BE2C (cell line): ENCODE measurements around the gene HECTD4. TPM values are rescaled to one million over a fixed set of nuclear protein-coding genes. Genes with fewer than 3 reads are reported as not detected.

Experiments
- DNase-seq: peaks from one replicate; pipeline ENCODE4 v3.0.0-alpha.2; 2020
- H3K27me3 ChIP-seq: fragments of 250-450 bp; sonication (Bioruptor Pico); 2 replicates; pipeline ENCODE4 v1.5.1; 2020; ENCODE audit warnings: mild to moderate bottlenecking
- H3K36me3 ChIP-seq: fragments of 250-450 bp; sonication (Bioruptor Pico); 2 replicates; pipeline ENCODE4 v1.5.1; 2020; ENCODE audit warnings: mild to moderate bottlenecking
- H3K4me1 ChIP-seq: fragments of 250-450 bp; sonication (Bioruptor Pico); 2 replicates; pipeline ENCODE4 v1.5.1; 2020
- H3K4me3 ChIP-seq: 2 replicates; pipeline ENCODE4 v1.5.1; 2011; ENCODE audit warnings: low read depth, low read length
- H3K9me3 ChIP-seq: fragments of 250-450 bp; sonication (Bioruptor Pico); 2 replicates; pipeline ENCODE4 v1.5.1; 2020
- CTCF ChIP-seq: IDR thresholded peaks from 2 replicates; pipeline ENCODE4 v1.5.1; 2012; ENCODE audit warnings: mild to moderate bottlenecking, low read depth, low read length
- polyA plus RNA-seq: library from polyadenylated mRNA; unstranded; fragments of >200 nt; gene quantifications from one replicate; pipeline ENCODE4 v1.2.1, GENCODE V29; 2012; ENCODE audit warnings: low read depth, missing spikeins; ENCODE audit not compliant: insufficient read length, insufficient read depth

Gene HECTD4, protein sequence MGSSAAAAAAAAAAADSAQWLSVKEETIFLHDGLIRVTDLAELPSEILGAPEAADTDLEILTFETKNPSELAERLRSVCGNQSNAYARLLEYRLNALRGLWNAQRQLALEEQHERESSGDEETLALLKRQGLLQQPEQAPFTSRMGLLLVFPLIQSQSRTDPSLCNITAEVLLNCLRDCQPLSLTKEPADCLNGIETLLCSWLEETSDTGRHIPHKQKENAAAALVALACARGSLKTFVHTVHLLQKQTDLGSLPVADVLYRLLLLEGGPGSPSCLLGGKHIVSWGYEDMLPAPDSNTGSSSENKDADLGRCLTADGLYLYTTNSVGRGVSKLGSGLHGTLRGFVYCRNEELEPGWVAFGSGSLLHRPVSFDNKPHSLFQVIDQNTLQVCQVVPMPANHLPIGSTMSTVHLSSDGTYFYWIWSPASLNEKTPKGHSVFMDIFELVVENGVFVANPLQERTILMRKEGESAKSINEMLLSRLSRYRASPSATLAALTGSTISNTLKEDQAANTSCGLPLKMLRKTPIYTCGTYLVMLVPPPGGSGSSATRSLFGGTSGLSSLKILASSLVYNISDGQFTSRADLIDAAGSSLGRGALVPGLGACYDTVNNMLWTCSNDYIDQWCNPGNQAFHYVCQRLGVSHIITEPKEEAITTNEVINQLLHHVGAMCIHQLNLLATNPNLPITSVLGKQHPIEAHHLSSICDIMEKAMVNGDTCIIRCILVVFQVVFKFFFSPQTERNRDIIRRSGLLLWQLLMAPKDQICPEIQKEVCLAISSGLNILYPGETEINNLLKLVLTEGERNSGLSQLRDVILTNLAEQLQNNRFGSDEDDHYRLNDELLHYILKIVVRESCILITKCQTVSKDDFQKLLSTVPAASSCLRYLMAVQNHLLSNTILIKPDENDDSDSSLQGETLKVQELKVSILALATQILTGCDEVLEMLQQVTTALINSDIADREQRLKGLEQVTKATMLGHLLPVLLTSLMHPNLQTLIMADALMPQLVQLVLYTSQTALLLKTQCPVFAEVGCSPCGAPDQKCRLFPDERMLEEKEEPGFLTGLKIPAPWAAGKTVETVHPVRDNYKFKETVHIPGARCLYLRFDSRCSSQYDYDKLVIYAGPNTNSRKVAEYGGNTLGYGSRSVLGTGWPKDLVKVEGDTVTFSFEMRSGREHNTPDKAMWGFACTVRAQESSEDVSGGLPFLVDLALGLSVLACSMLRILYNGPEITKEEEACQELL (N-terminal part only)
- 47.0 TPM for polyA plus RNA-seq

DNA sequence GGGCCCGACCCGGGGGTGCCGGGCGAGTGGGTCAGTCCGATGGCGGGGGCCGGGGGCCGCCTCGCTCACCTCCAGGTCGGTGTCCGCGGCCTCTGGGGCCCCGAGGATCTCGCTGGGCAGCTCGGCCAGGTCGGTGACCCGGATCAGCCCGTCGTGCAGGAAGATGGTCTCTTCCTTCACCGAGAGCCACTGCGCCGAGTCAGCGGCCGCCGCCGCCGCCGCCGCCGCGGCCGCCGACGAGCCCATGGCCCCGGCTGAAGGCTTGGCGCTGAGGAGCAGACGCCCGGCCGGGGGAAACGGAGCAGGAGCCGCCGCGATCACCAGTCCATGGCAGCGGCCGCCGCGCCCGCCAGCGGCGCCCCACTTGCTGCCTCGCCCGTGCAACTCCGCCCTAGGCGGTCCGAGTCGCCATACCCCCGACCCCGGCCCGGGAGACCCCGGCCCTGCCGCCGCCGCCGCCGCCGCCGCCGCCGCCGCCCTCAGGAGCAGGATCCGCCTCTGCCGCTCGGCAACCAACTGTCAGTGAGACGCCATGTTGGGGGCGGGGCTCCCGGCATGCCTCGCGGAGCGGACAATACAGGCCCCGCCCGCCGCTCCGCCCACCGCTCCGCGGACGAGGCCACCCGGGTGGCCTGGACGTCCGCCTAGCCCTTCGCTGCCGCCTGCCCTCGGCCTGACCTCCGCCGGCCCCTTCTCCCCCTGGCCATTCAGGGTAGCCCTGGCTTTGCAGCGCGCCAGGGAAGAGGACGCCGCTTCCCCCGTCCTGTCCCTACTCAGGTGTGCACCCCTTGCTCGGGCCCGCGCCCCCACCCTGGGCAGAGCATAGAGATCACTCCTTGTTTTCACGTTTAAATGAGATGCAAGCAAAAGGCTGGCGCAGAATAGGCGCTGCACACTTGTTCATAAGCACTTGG lies at the start of gene HECTD4:
Gene HECTD4, minus strand, starts transcription at position 549 of the 914 bp plus-strand sequence. Its CDS starts 303 bp downstream, at position 246.
- Histone ChIP-seq H3K27me3 (no peaks in the 10 kb centered on the region), H3K9me3 (no peaks in the 10 kb centered on the region), H3K36me3 (no peaks in the 10 kb centered on the region), H3K4me3 (peak within 1 kb of the TSS; percentile 87), H3K4me1 (peaks cover 4% of the 10 kb centered on the region; the same call in 1 of the 2 replicates)
- TF ChIP-seq CTCF: no peak
- peak; percentile 99 for DNase-seq

- Histone ChIP-seq H3K4me1 (no peaks in the 10 kb centered on the region), H3K27me3 (no peaks in the 10 kb centered on the region), H3K9me3 (no peaks in the 10 kb centered on the region), H3K4me3 (no peak overlapping the region), H3K36me3 (no peaks in the 10 kb centered on the region; the same call in 1 of the 2 replicates)
- DNase-seq: no peak
- no peak for TF ChIP-seq CTCF
Observed at GRCh38 chr12:112431965-112432364, 49.7 kb upstream of the HECTD4 start.

DNA sequence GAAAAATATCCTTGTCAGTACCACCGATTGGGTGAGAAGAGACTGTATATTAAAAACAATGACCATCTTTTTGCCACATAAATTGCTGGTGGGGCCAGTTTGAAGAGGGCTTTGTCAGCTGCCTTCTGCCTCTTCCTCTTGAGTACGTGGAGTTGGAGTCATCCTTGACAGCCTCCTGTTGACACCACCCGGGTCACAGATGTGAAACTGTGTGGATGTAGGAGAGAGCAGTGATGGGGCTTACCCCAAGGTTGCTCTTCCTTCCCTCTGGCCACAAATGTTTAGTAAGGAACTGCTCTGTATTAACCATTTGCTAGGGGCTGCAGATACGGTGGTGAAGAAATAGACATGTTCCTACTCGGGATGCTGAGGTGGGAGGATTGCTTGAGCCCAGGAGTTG lies 48.7 kb upstream of the HECTD4 start:
- TF ChIP-seq CTCF: no peak
- Histone ChIP-seq H3K9me3 (no peaks in the 10 kb centered on the region), H3K4me1 (no peaks in the 10 kb centered on the region), H3K4me3 (no peak overlapping the region), H3K27me3 (no peaks in the 10 kb centered on the region), H3K36me3 (no peaks in the 10 kb centered on the region; the same call in 1 of the 2 replicates)
- DNase-seq: no peak

- no peak for TF ChIP-seq CTCF
- Histone ChIP-seq H3K36me3 (no peaks in the 10 kb centered on the region; the same call in 1 of the 2 replicates), H3K4me1 (no peaks in the 10 kb centered on the region; the same call in 1 of the 2 replicates), H3K9me3 (no peaks in the 10 kb centered on the region), H3K27me3 (no peaks in the 10 kb centered on the region), H3K4me3 (no peak overlapping the region)
- DNase-seq: no peak
Observed at GRCh38 chr12:112427760-112428159, 45.5 kb upstream of the HECTD4 start.
